H1 (cell line): ENCODE measurements around the gene SHISAL1. TPM values are rescaled to one million over a fixed set of nuclear protein-coding genes. Genes with fewer than 3 reads are reported as not detected.

ENCODE experiments used
- CTCF ChIA-PET: fragments of 300-600 bp; sonication (Branson Sonifier 250); formaldehyde crosslinking; loops from one replicate; lab custom pipeline; 2021; ENCODE audit not compliant: partially characterized antibody; lab: Charles Lee
- POLR2A ChIA-PET: fragments of 300-600 bp; sonication (Branson Sonifier 250); formaldehyde crosslinking; loops from one replicate; lab custom pipeline; 2021; ENCODE audit warnings: inconsistent platforms; ENCODE audit not compliant: partially characterized antibody; lab: Charles Lee
- DNase-seq, 2 experiments: peaks; one replicate each; pipeline versions ENCODE4 v3.0.0 to v3.0.0-alpha.2; 2010 to 2022; ENCODE audit warnings: low spot score in 2 of 2, low read depth in 1 of 2, mixed read lengths in 1 of 2
- FAIRE-seq: peaks from 2 replicates; lab custom pipeline; 2011; peaks lifted over from hg19 to GRCh38; lab: Jason Lieb, UNC
- H2AFZ ChIP-seq: 2 replicates; pipeline ENCODE4 v1.8.1; 2012; ENCODE audit warnings: low read length, inconsistent platforms
- H2AK5ac ChIP-seq: 2 replicates; pipeline ENCODE4 v1.6.1; 2013; ENCODE audit warnings: low read depth, low read length
- H2BK120ac ChIP-seq: replicated peaks from 2 replicates; pipeline ENCODE3; 2013; ENCODE audit warnings: low read depth, low read length, inconsistent platforms
- H2BK12ac ChIP-seq: 2 replicates; pipeline ENCODE4 v1.6.1; 2013; ENCODE audit warnings: low read depth, low read length
- H2BK15ac ChIP-seq: 2 replicates; pipeline ENCODE4 v1.6.1; 2013; ENCODE audit warnings: low read length
- H2BK20ac ChIP-seq: 2 replicates; pipeline ENCODE4 v1.6.1; 2013; ENCODE audit warnings: low read length
- H2BK5ac ChIP-seq: 2 replicates; pipeline ENCODE4 v1.6.1; 2013; ENCODE audit warnings: low read depth, low read length
- H3K14ac ChIP-seq: 2 replicates; pipeline ENCODE4 v1.6.1; 2013; ENCODE audit warnings: inconsistent platforms; ENCODE audit not compliant: insufficient read length
- H3K18ac ChIP-seq: 2 replicates; pipeline ENCODE4 v1.6.1; 2013; ENCODE audit warnings: low read length; ENCODE audit errors: extremely low read depth
- H3K23ac ChIP-seq: 2 replicates; pipeline ENCODE4 v1.6.1; 2013; ENCODE audit warnings: inconsistent platforms; ENCODE audit not compliant: insufficient read length
- H3K23me2 ChIP-seq: 2 replicates; pipeline ENCODE4 v1.6.1; 2013; ENCODE audit warnings: low read depth, low read length
- H3K27ac ChIP-seq: 2 replicates; pipeline ENCODE4 v1.6.1; 2011; ENCODE audit warnings: low read depth, low read length, inconsistent platforms
- H3K27me3 ChIP-seq, 4 experiments: replicated peaks in 1 of 4; 1 replicate in 1 of 4; 2 replicates in 3 of 4; pipeline versions ENCODE4 v1.6.1 to v1.8.1; 2011 to 2013; ENCODE audit warnings: low read length in 3 of 4, mild to moderate bottlenecking in 3 of 4, inconsistent platforms in 2 of 4, mixed read lengths in 2 of 4, moderate library complexity in 1 of 4; ENCODE audit not compliant: control insufficient read depth in 3 of 4, insufficient read depth in 3 of 4; ENCODE audit errors: extremely low read depth in 1 of 4
- H3K36me3 ChIP-seq, 4 experiments: 2 replicates each; pipeline versions ENCODE4 v1.6.1 to v1.8.1; 2011 to 2013; ENCODE audit warnings: mild to moderate bottlenecking in 4 of 4, low read length in 3 of 4, moderate library complexity in 2 of 4, control low read depth in 1 of 4, inconsistent platforms in 1 of 4; ENCODE audit not compliant: insufficient read depth in 4 of 4, control insufficient read depth in 2 of 4
- H3K4ac ChIP-seq: replicated peaks from 2 replicates; pipeline ENCODE3; 2013; ENCODE audit warnings: low read length, low read depth, mixed read lengths, inconsistent platforms; ENCODE audit not compliant: insufficient read length
- H3K4me1 ChIP-seq, 4 experiments: replicated peaks in 1 of 4; 1 replicate in 1 of 4; 2 replicates in 3 of 4; pipeline versions ENCODE4 v1.6.1 to v1.8.1; 2011 to 2013; ENCODE audit warnings: low read length in 3 of 4, inconsistent platforms in 2 of 4, mixed read lengths in 1 of 4; ENCODE audit not compliant: insufficient read depth in 4 of 4, control insufficient read depth in 3 of 4
- H3K4me2 ChIP-seq, 2 experiments: 2 replicates each; pipeline versions ENCODE4 v1.6.1 to v1.8.1; 2011 to 2013; ENCODE audit warnings: low read depth in 2 of 2, low read length in 2 of 2, control low read depth in 1 of 2, inconsistent platforms in 1 of 2, mild to moderate bottlenecking in 1 of 2; ENCODE audit not compliant: insufficient read depth in 1 of 2
- H3K4me3 ChIP-seq, 4 experiments: fragments of 200-600, 300-600 bp in 1 of 4; sonication (generic), shearing (Covaris generic), sonication (Bioruptor Twin) in 1 of 4; 2 replicates each; pipeline versions ENCODE4 v1.5.1 to v1.8.1; 2011 to 2016; ENCODE audit warnings: low read length in 4 of 4, low read depth in 3 of 4, control low read depth in 2 of 4, inconsistent platforms in 2 of 4, mild to moderate bottlenecking in 2 of 4, mixed read lengths in 1 of 4, moderate library complexity in 1 of 4; ENCODE audit not compliant: insufficient read depth in 2 of 4; ENCODE audit errors: extremely low read depth in 1 of 4
- H3K56ac ChIP-seq: replicated peaks from 2 replicates; pipeline ENCODE3; 2013; ENCODE audit warnings: low read depth, mild to moderate bottlenecking, mixed read lengths, low read length, inconsistent platforms; ENCODE audit not compliant: insufficient read length
- H3K79me1 ChIP-seq: 2 replicates; pipeline ENCODE4 v1.6.1; 2013; ENCODE audit warnings: low read depth, low read length, control low read depth
- H3K79me2 ChIP-seq, 2 experiments: 2 replicates each; pipeline versions ENCODE4 v1.6.1 to v1.8.1; 2012 to 2013; ENCODE audit warnings: low read length in 2 of 2, mild to moderate bottlenecking in 2 of 2, inconsistent platforms in 1 of 2; ENCODE audit not compliant: insufficient read depth in 2 of 2, control insufficient read depth in 1 of 2
- H3K9ac ChIP-seq, 4 experiments: replicated peaks in 1 of 4; 1 replicate in 1 of 4; 2 replicates in 3 of 4; pipeline versions ENCODE4 v1.6.1 to v1.8.1; 2011 to 2013; ENCODE audit warnings: low read depth in 3 of 4, low read length in 3 of 4, control low read depth in 2 of 4, mild to moderate bottlenecking in 2 of 4, moderate library complexity in 2 of 4, inconsistent platforms in 1 of 4; ENCODE audit errors: extremely low read depth in 1 of 4
- H3K9me3 ChIP-seq, 2 experiments: 2 replicates each; pipeline versions ENCODE4 v1.6.1 to v1.8.1; 2012 to 2013; ENCODE audit warnings: mild to moderate bottlenecking in 2 of 2, moderate library complexity in 2 of 2, control low read depth in 1 of 2, inconsistent platforms in 1 of 2, low read depth in 1 of 2, low read length in 1 of 2, mixed read lengths in 1 of 2; ENCODE audit not compliant: insufficient read depth in 2 of 2
- H4K20me1 ChIP-seq, 2 experiments: replicated peaks in 1 of 2; 2 replicates each; pipeline versions ENCODE3 to v1.8.1; 2011 to 2013; ENCODE audit warnings: inconsistent platforms in 2 of 2, low read length in 2 of 2, mild to moderate bottlenecking in 1 of 2; ENCODE audit not compliant: insufficient read depth in 2 of 2, control insufficient read depth in 1 of 2
- H4K5ac ChIP-seq: 2 replicates; pipeline ENCODE4 v1.6.1; 2013; ENCODE audit warnings: low read length, low read depth, mixed read lengths, inconsistent platforms; ENCODE audit not compliant: insufficient read length
- H4K8ac ChIP-seq: 2 replicates; pipeline ENCODE4 v1.8.0; 2013; ENCODE audit warnings: mild to moderate bottlenecking, moderate library complexity, low read length, inconsistent platforms; ENCODE audit not compliant: insufficient read depth; ENCODE audit errors: extremely low read depth
- H4K91ac ChIP-seq: replicated peaks from 2 replicates; pipeline ENCODE3; 2013; ENCODE audit warnings: low read length, mixed read lengths, inconsistent platforms; ENCODE audit not compliant: insufficient read length
- ATF3 ChIP-seq: IDR thresholded peaks from 2 replicates; pipeline ENCODE4 v1.6.1; 2011; ENCODE audit warnings: low read depth, mild to moderate bottlenecking, low read length; ENCODE audit not compliant: insufficient read depth
- BRCA1 ChIP-seq: IDR thresholded peaks from 2 replicates; pipeline ENCODE4 v1.6.1; 2012; ENCODE audit warnings: low read depth, low read length, improper control_type of control experiment
- CREB1 ChIP-seq: IDR thresholded peaks from 2 replicates; pipeline ENCODE4 v1.6.1; 2012; ENCODE audit warnings: inconsistent platforms
- CTBP2 ChIP-seq: IDR thresholded peaks from 2 replicates; pipeline ENCODE4 v1.7.0; 2011; ENCODE audit warnings: borderline replicate concordance, mild to moderate bottlenecking, moderate library complexity, mixed read lengths, low read length; ENCODE audit not compliant: insufficient read depth, insufficient read length
- E2F6 ChIP-seq: IDR thresholded peaks from 2 replicates; pipeline ENCODE4 v1.6.1; 2012; ENCODE audit warnings: inconsistent platforms
- JUND ChIP-seq: IDR thresholded peaks from 2 replicates; pipeline ENCODE4 v1.6.1; 2011; ENCODE audit warnings: mild to moderate bottlenecking, improper control_type of control experiment, low read length
- POLR2AphosphoS5 ChIP-seq: IDR thresholded peaks from 2 replicates; pipeline ENCODE4 v1.6.1; 2011; ENCODE audit warnings: low read depth, low read length
- RXRA ChIP-seq: IDR thresholded peaks from 2 replicates; pipeline ENCODE4 v1.6.1; 2011; ENCODE audit warnings: low read depth, mild to moderate bottlenecking, low read length, moderate library complexity; ENCODE audit not compliant: insufficient read depth
- SIN3A ChIP-seq, 2 experiments: IDR thresholded peaks in 1 of 2; conservative IDR thresholded peaks in 1 of 2; 2 replicates each; pipeline ENCODE4 v1.6.1; 2011 to 2012; ENCODE audit warnings: low read length in 2 of 2, improper control_type of control experiment in 1 of 2, low read depth in 1 of 2, mild to moderate bottlenecking in 1 of 2
- SIX5 ChIP-seq: IDR thresholded peaks from 2 replicates; pipeline ENCODE4 v1.6.1; 2011; ENCODE audit warnings: mild to moderate bottlenecking, low read depth, low read length
- TAF7 ChIP-seq: optimal IDR thresholded peaks from 2 replicates; pipeline ENCODE3; 2011; ENCODE audit warnings: low read depth, mild to moderate bottlenecking, inconsistent platforms, low read length, moderate library complexity, borderline replicate concordance
- TBP ChIP-seq: IDR thresholded peaks from 2 replicates; pipeline ENCODE4 v1.6.1; 2011; ENCODE audit warnings: low read depth, low read length, improper control_type of control experiment
- WGBS, 2 experiments: shearing (Covaris generic) in 1 of 2; methylation state at CpG; one replicate each; pipeline versions ENCODE4 v1.1.6 to v1.1.7; 2013 to 2015; ENCODE audit warnings: low lambda C conversion rate in 2 of 2, mixed read lengths in 2 of 2, inconsistent platforms in 1 of 2, low coverage in 1 of 2, missing lambda C conversion rate in 1 of 2; ENCODE audit not compliant: insufficient replicate concordance in 2 of 2, insufficient coverage in 1 of 2, insufficient read length in 1 of 2; ENCODE audit errors: extremely low coverage in 1 of 2, missing lambda C conversion rate in 1 of 2; 5-methylcytosine and 5-hydroxymethylcytosine counted together
- polyA plus RNA-seq, 7 experiments: library from polyadenylated mRNA; depleted of rRNA in 3 of 7; stranded (reverse) in 5 of 7; unstranded in 2 of 7; fragments of >200 nt in 5 of 7; fragments of 200-250 nt in 2 of 7; gene quantifications; 1 replicate in 5 of 7; 2 replicates in 1 of 7; 4 replicates in 1 of 7; pipeline versions ENCODE4 v1.2.1 to v1.2.3, GENCODE V29; 2011 to 2013; ENCODE audit warnings: missing spikeins in 2 of 7, mixed read lengths in 2 of 7
- total RNA-seq: library from RNA; stranded (reverse); fragmentation: NEBNext Ultra II Directional; extraction: Animal tissue kit (Norgen Biotek cat#: 25700); gene quantifications from 2 replicates; pipeline ENCODE4 v1.2.1, GENCODE V29; 2021

The SHISAL1 gene
- total and polyA plus RNA-seq, 2 of the 8 experiments (the other 6 are each of a cell fraction or from before 2014, with no cell fraction given) = 3.7 to 5.8 TPM

GRCh38 chr22:44275631-44275995 lies 37.1 kb downstream of the SHISAL1 start:
- FAIRE-seq (no peak), DNase-seq (no peak)
- no peak overlapping the region for H3K4me3 ChIP-seq
- peaks cover 0 to 11% (median 6%) of the 10 kb centered on the region in 4 experiments; a peak in 6 of 7 replicates for H3K4me1 ChIP-seq
- H2BK20ac ChIP-seq = no peak overlapping the region
- no peaks in the 10 kb centered on the region for H3K79me2 ChIP-seq
- H2BK120ac ChIP-seq = no peak overlapping the region
- H3K9ac ChIP-seq = no peak overlapping the region
- no peaks in the 10 kb centered on the region for H3K9me3 ChIP-seq
- no peak overlapping the region for H3K23ac ChIP-seq
- no peak overlapping the region for H4K91ac ChIP-seq
- H3K79me1 ChIP-seq = no peaks in the 10 kb centered on the region
- TF ChIP-seq RXRA (no peak), JUND (no peak), BRCA1 (no peak), TAF7 (no peak), SIN3A (conservative IDR thresholded peaks at IDR 0.05 in 1 of 2, IDR thresholded peaks at IDR 0.05 in 1 of 2; ENCODE audit: low read depth in 1 of 2, low read length in 2 of 2) (no peak), ATF3 (no peak), TBP (no peak), CREB1 (no peak), E2F6 (no peak), POLR2AphosphoS5 (no peak), CTBP2 (no peak), SIX5 (no peak)
- H3K36me3 ChIP-seq = no peaks in the 10 kb centered on the region
- H3K27ac ChIP-seq = no peak overlapping the region
- ChIA-PET POLR2A (interaction anchor here (0.6 to 1.3 kb wide), 2 partner anchors 97 to 151 kb away, joined by 3 to 4 read pairs; no protein-coding TSS in a partner anchor), CTCF (interaction anchor here (0.6 to 1.8 kb wide), 9 partner anchors 10 to 282 kb away, joined by 3 to 6 read pairs (median 3); no protein-coding TSS in a partner anchor)
- H3K23me2 ChIP-seq = no peaks in the 10 kb centered on the region
- H3K4ac ChIP-seq = no peak overlapping the region
- H2AK5ac ChIP-seq = no peak overlapping the region
- H4K20me1 ChIP-seq = no peaks in the 10 kb centered on the region
- H2BK15ac ChIP-seq = no peak overlapping the region
- H3K27me3 ChIP-seq = no peaks in the 10 kb centered on the region
- no peak overlapping the region for H4K5ac ChIP-seq
- H3K14ac ChIP-seq = no peak overlapping the region
- no peak overlapping the region for H3K18ac ChIP-seq
- no peak overlapping the region for H4K8ac ChIP-seq
- H2AFZ ChIP-seq = no peak overlapping the region
- 0 out of 2 replicates have a peak overlapping the region, but pooled peaks have one; percentile 60 for H2BK12ac ChIP-seq
- H3K56ac ChIP-seq = peak overlapping the region; percentile 52
- H2BK5ac ChIP-seq = no peak overlapping the region
- 92% methylated on average over 5 of the region's 5 CpGs; no CpG with 5 or more reads in 1 of the 2 experiments for WGBS, 2 experiments
- H3K4me2 ChIP-seq = no peak overlapping the region
